ENCODE data around the gene GPR84. TPM values are rescaled to one million over a fixed set of nuclear protein-coding genes. Genes with fewer than 3 reads are reported as not detected.

The GPR84 gene
- total and polyA plus RNA-seq, 7 experiments from 2014 or later: 1.2 to 13.1 (median 3.9) TPM; not detected in 4

DNA sequence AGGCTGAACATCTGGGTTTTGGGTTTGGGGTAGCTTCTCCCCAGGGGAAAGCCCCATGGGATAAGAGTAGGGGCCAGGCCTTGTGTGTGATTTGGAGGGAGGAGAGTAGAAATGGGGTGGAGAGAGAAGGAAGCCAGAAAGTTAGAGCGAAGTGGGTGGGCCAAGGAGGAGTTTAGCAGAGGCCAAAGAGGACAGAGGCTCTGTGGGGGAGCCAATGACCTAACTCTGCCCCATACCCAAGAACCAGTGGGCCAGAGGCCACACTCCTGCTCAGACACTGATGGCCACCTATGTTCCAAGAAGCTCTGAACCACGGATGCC is 10.9 kb upstream of the GPR84 start:
- ChIA-PET CTCF (interaction anchor here (0.6 to 1.4 kb wide), 2 partner anchors 38 to 81 kb away, joined by 3 read pairs; no protein-coding TSS in a partner anchor), POLR2A (no interaction called here)
- intact Hi-C loops (cut with micrococcal nuclease): loop anchor here in 1 of 2 donors (10.0 kb wide), 1 partner anchor 370 kb away; the partner anchor contains the start of genes HOXC8 and HOXC9

DNA sequence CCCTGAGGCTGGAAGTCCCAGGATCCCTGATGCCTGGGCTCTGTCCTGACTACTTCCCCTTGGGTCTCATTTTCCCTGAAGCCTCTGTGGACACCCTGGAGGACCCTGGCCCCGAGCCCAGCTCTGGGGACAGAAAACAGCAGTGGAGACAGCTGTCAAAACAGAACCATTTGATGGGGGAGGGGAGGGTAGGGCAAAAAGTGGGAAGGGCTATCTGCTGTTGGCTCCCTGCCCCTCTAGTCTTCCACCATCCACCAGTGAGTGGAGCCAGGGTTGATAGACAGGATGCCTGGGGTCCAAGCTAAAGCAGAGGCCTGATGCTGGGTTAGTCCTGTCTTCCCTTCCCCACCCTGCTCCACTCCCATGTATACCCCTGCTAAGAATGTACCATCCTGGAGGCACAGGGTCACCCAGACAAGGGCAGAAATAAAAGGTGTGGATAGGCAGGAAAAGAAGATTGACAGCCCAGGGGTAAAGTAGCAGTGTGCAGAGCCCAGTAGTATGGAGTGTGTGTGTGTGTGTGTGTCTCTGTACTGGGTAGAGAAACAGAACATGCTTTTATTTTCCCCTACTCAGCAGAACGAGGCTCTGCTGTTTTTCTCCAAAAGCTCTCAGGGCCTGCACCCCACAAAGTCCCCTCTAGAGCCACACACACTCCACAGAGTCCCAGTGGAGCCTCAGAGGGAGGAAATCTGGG is 10.4 kb upstream of the GPR84 start:
- no peaks in the 10 kb centered on the region for H3K36me3 Mint-ChIP-seq
- Histone ChIP-seq H3K4me3 (ENCODE audit: low read length) (no peak overlapping the region), H3K27me3 (ENCODE audit: control insufficient read depth in 2 of 2, insufficient read depth in 2 of 2, low read length in 2 of 2) (no peaks in the 10 kb centered on the region), H3K36me3 (ENCODE audit: control insufficient read depth in 2 of 3, insufficient read depth in 3 of 3, low read length in 3 of 3) (no peaks in the 10 kb centered on the region), H3K4me1 (ENCODE audit: control insufficient read depth in 2 of 2, insufficient read depth in 2 of 2, low read length in 2 of 2) (peaks cover 3 to 6% of the 10 kb centered on the region in 2 donors), H3K27ac (ENCODE audit: low read depth, low read length) (no peak overlapping the region), H3K9me3 (ENCODE audit: control insufficient read depth in 2 of 3, low read length in 3 of 3) (no peaks in the 10 kb centered on the region)
- intact Hi-C loops (cut with micrococcal nuclease): loop anchor here in 1 of 2 donors (10.0 kb wide), 1 partner anchor 370 kb away; the partner anchor contains the start of genes HOXC8 and HOXC9
- DNase-seq (no peak), ATAC-seq (no peak)
- peaks cover 10 to 35% (median 13%) of the 10 kb centered on the region in 7 donors for H3K4me1 Mint-ChIP-seq
- no peaks in the 10 kb centered on the region for H3K9me3 Mint-ChIP-seq
- H3K4me3 Mint-ChIP-seq: no peak overlapping the region
- CTCF ChIA-PET: interaction anchor here (0.6 to 1.4 kb wide), 3 partner anchors 38 to 80 kb away, joined by 3 to 5 read pairs (median 3); partner anchors contain the start of gene COPZ1
- POLR2A ChIA-PET: no interaction called here
- peak overlapping the region in 2 of 9 donors; percentile 19 to 24 for H3K27ac Mint-ChIP-seq
- peaks cover 0 to 5% (median 0%) of the 10 kb centered on the region in 5 donors for H3K27me3 Mint-ChIP-seq

More for the DNA sequence above, 10.9 kb upstream of the GPR84 start:
- H3K4me3 ChIP-seq (ENCODE audit: low read length): no peak overlapping the region
- H3K27ac ChIP-seq (ENCODE audit: low read depth, low read length): no peak overlapping the region
- H3K36me3 Mint-ChIP-seq: no peaks in the 10 kb centered on the region
- peaks cover 3 to 6% of the 10 kb centered on the region in 2 donors for H3K4me1 ChIP-seq (ENCODE audit: control insufficient read depth in 2 of 2, insufficient read depth in 2 of 2, low read length in 2 of 2)
- peaks cover 0 to 5% (median 0%) of the 10 kb centered on the region in 5 donors for H3K27me3 Mint-ChIP-seq
- no peak overlapping the region for H3K4me3 Mint-ChIP-seq
- H3K9me3 Mint-ChIP-seq: no peaks in the 10 kb centered on the region
- ATAC-seq (no peak), DNase-seq (no peak)
- H3K9me3 ChIP-seq (ENCODE audit: control insufficient read depth in 2 of 3, low read length in 3 of 3): no peaks in the 10 kb centered on the region
- H3K27ac Mint-ChIP-seq: peak overlapping the region in 3 of 9 donors; percentile 19 to 38 (median 24)
- H3K4me1 Mint-ChIP-seq: peaks cover 12 to 37% (median 16%) of the 10 kb centered on the region in 7 donors
- no peaks in the 10 kb centered on the region for H3K27me3 ChIP-seq (ENCODE audit: control insufficient read depth in 2 of 2, insufficient read depth in 2 of 2, low read length in 2 of 2)
- no peaks in the 10 kb centered on the region for H3K36me3 ChIP-seq (ENCODE audit: control insufficient read depth in 2 of 3, insufficient read depth in 3 of 3, low read length in 3 of 3)

DNA sequence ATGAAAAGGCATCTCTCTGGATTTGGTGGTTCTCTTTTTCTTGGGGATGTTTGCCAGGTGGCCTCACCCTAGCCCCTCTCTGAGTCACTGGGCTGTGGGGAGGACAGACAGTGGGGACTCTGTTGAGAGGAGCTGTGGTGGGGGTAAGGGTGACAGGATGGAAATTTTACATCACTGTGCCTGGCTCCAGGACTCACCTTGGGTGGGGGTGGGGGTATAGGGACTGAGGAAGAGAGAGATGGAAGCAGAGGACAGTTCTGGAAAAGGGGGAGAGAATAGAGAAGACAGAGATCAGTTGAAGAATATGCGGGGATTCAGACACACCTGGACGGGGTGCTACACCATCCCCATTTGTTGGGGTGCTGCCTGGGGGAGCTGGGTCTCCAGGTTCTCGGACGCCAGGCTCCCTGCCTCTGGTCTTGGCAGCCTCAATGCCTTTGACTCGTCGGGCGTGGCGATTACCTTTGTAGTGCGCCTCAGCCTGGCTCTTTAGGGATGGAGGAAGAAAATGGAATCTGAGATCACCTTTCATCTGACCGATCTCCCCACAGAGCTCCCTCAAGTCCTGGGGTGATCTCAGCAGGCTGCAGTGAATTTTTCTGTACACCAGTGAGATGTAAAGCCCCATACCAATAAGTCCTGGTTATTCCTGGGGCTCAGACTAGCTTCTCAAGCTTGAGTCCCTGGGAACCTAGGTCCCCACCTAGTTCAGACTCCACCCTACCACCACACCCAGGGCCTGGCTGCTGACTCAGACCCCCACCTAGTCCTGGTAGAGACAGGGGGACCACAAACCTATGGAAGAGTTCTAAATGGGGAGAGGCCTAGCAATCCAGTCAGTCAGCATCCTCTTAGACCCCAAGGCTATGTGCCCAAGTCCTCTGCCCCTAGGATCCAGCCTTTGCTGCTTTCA is 9.6 kb upstream of the GPR84 start:
- DNase-seq (no peak), ATAC-seq (no peak)
- no peak overlapping the region for H3K4me3 ChIP-seq (ENCODE audit: low read length)
- no peak overlapping the region for H3K27ac ChIP-seq (ENCODE audit: low read depth, low read length)
- Mint-ChIP-seq H3K4me3 (no peak overlapping the region), H3K9me3 (no peaks in the 10 kb centered on the region), H3K36me3 (no peaks in the 10 kb centered on the region), H3K27me3 (peaks cover 0 to 5% (median 0%) of the 10 kb centered on the region in 5 donors), H3K27ac (peak overlapping the region in 1 of 9 donors; percentile 72), H3K4me1 (peaks cover 7 to 35% (median 14%) of the 10 kb centered on the region in 7 donors)
- CTCF ChIA-PET: interaction anchor here (0.7 to 1.4 kb wide), 3 partner anchors 49 to 1870 kb away, joined by 3 to 5 read pairs (median 3); partner anchors contain the start of gene COPZ1
- H3K4me1 ChIP-seq (ENCODE audit: control insufficient read depth in 2 of 2, insufficient read depth in 2 of 2, low read length in 2 of 2): peaks cover under 1 to 6% of the 10 kb centered on the region in 2 donors
- no peaks in the 10 kb centered on the region for H3K36me3 ChIP-seq (ENCODE audit: control insufficient read depth in 2 of 3, insufficient read depth in 3 of 3, low read length in 3 of 3)
- no peaks in the 10 kb centered on the region for H3K27me3 ChIP-seq (ENCODE audit: control insufficient read depth in 2 of 2, insufficient read depth in 2 of 2, low read length in 2 of 2)
- no peaks in the 10 kb centered on the region for H3K9me3 ChIP-seq (ENCODE audit: control insufficient read depth in 2 of 3, low read length in 3 of 3)
- intact Hi-C loops (cut with micrococcal nuclease): loop anchor here in 1 of 2 donors (10.0 kb wide), 1 partner anchor 369 kb away; the partner anchor contains the start of genes HOXC8 and HOXC9
- POLR2A ChIA-PET: no interaction called here

DNA sequence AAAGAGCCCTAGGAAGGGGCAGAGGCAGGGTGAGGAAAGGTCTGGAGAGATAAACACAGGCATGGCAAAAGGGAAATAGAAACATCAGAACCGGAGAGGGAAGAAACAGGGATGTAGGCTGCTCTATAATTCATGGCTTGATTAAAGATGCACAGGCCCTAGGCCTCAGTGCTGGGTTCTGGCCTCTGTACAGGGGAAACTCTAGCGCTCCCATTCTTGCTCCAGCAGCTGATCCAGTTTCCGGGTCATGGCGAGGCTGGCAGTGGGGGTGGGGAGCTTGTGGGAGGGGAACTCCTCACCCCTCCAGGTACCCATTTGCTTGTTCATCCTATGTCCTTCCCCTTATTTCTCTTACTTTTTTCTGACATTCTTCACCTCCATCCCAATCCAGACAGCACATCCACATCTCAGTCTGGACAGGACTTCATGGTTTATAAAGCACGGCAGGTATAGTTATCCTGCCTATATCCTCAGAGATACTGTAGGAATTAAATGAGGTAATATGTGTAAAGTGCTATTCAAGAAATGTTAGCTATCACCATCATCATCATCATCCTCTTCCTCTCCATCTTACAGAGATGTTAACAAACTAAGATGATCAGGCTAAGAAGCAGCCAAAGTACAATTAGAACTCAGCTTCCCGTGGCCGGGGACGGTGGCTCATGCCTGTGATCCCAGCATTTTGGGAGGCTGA is 8.0 kb upstream of the GPR84 start:
- ChIA-PET POLR2A (interaction anchor here (1.3 kb wide), 1 partner anchor 10 kb away, joined by 3 read pairs; no protein-coding TSS in a partner anchor), CTCF (interaction anchor here (0.6 to 2.4 kb wide), 7 partner anchors 10 to 512 kb away, joined by 3 to 8 read pairs (median 3); no protein-coding TSS in a partner anchor)
- H3K27me3 ChIP-seq (ENCODE audit: control insufficient read depth in 2 of 2, insufficient read depth in 2 of 2, low read length in 2 of 2): no peaks in the 10 kb centered on the region
- DNase-seq (no peak), ATAC-seq (no peak)
- no peak overlapping the region for H3K27ac ChIP-seq (ENCODE audit: low read depth, low read length)
- no peaks in the 10 kb centered on the region for H3K9me3 ChIP-seq (ENCODE audit: control insufficient read depth in 2 of 3, low read length in 3 of 3)
- intact Hi-C loops (cut with micrococcal nuclease): loop anchor here in 1 of 2 donors (10.0 kb wide), 1 partner anchor 367 kb away; the partner anchor contains the start of genes HOXC8 and HOXC9
- H3K9me3 Mint-ChIP-seq: no peaks in the 10 kb centered on the region
- H3K4me3 ChIP-seq (ENCODE audit: low read length): no peak overlapping the region
- H3K4me1 Mint-ChIP-seq: peaks cover 10 to 43% (median 28%) of the 10 kb centered on the region in 7 donors
- H3K4me3 Mint-ChIP-seq: no peak overlapping the region
- H3K27ac Mint-ChIP-seq: peak overlapping the region in 6 of 9 donors; percentile 4 to 67 (median 38)
- peaks cover 0 to 6% (median 0%) of the 10 kb centered on the region in 5 donors for H3K27me3 Mint-ChIP-seq
- no peaks in the 10 kb centered on the region for H3K36me3 ChIP-seq (ENCODE audit: control insufficient read depth in 2 of 3, insufficient read depth in 3 of 3, low read length in 3 of 3)
- no peaks in the 10 kb centered on the region for H3K36me3 Mint-ChIP-seq
- peaks cover 12 to 16% of the 10 kb centered on the region in 2 donors for H3K4me1 ChIP-seq (ENCODE audit: control insufficient read depth in 2 of 2, insufficient read depth in 2 of 2, low read length in 2 of 2)

DNA sequence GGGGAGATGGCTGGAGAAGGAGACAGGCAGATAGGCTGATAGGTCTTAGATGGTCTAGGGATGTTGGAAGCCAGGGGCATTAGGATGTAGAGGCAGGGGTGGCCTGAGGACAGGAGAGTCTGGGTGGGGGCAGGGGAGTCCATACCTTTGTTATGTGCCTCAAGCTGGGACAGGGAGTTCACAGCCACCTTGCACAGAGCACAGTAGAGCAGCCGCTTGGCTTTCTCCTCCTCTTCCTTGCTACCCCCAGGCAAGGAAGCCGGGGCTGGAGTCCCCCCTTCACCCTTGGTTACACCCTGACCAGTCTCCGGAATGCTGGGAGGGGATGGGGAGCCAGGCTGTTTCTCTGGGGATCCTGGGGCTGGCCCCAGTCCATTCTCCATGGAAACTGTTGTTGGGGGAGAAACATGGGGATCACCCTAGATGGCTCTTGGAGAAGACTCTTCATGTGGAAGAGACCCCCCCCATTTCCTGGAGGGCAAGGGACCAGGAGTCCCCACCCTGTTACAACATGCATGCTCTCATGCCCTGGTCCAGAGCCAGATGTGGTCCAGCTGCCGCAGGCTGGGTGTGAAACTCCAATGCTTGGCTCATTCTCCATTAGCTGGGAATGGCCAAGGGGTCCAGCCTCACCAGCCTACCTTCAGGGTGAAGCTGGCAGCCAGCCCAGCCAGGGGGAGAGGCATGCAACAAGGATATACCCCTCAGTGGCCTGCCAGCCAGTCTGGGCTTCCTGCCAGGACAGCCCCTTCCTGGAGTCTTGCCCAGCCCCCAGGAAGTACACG is 7.2 kb upstream of the GPR84 start:
- peaks cover 12 to 43% (median 28%) of the 10 kb centered on the region in 7 donors for H3K4me1 Mint-ChIP-seq
- Histone ChIP-seq H3K4me3 (ENCODE audit: low read length) (no peak overlapping the region), H3K4me1 (ENCODE audit: control insufficient read depth in 2 of 2, insufficient read depth in 2 of 2, low read length in 2 of 2) (peaks cover 12 to 16% of the 10 kb centered on the region in 2 donors), H3K27me3 (ENCODE audit: control insufficient read depth in 2 of 2, insufficient read depth in 2 of 2, low read length in 2 of 2) (no peaks in the 10 kb centered on the region), H3K9me3 (ENCODE audit: control insufficient read depth in 2 of 3, low read length in 3 of 3) (no peaks in the 10 kb centered on the region), H3K36me3 (ENCODE audit: control insufficient read depth in 2 of 3, insufficient read depth in 3 of 3, low read length in 3 of 3) (no peaks in the 10 kb centered on the region), H3K27ac (ENCODE audit: low read depth, low read length) (no peak overlapping the region)
- no peaks in the 10 kb centered on the region for H3K9me3 Mint-ChIP-seq
- ChIA-PET CTCF (interaction anchor here (0.6 to 2.4 kb wide), 11 partner anchors 8 to 157 kb away, joined by 3 to 10 read pairs (median 5); partner anchors contain the start of gene NCKAP1L), POLR2A (interaction anchor here (1.3 kb wide), 1 partner anchor 9 kb away, joined by 3 read pairs; no protein-coding TSS in a partner anchor)
- H3K27ac Mint-ChIP-seq: peak overlapping the region in 7 of 9 donors; percentile 7 to 70 (median 27)
- no peak for ATAC-seq
- peaks cover 0 to 9% (median 0%) of the 10 kb centered on the region in 5 donors for H3K27me3 Mint-ChIP-seq
- no peaks in the 10 kb centered on the region for H3K36me3 Mint-ChIP-seq
- DNase-seq: no peak
- intact Hi-C loops (cut with micrococcal nuclease): loop anchor here in 1 of 2 donors (10.0 kb wide), 1 partner anchor 367 kb away; the partner anchor contains the start of genes HOXC8 and HOXC9
- H3K4me3 Mint-ChIP-seq: peak overlapping the region in 1 of 10 donors; percentile 68
